ENCODE measurements around the gene CDKN2C.

- TF ChIP-seq EP300 (IDR thresholded peaks at IDR 0.05), result no peak
- TF ChIP-seq, protein P1, sequence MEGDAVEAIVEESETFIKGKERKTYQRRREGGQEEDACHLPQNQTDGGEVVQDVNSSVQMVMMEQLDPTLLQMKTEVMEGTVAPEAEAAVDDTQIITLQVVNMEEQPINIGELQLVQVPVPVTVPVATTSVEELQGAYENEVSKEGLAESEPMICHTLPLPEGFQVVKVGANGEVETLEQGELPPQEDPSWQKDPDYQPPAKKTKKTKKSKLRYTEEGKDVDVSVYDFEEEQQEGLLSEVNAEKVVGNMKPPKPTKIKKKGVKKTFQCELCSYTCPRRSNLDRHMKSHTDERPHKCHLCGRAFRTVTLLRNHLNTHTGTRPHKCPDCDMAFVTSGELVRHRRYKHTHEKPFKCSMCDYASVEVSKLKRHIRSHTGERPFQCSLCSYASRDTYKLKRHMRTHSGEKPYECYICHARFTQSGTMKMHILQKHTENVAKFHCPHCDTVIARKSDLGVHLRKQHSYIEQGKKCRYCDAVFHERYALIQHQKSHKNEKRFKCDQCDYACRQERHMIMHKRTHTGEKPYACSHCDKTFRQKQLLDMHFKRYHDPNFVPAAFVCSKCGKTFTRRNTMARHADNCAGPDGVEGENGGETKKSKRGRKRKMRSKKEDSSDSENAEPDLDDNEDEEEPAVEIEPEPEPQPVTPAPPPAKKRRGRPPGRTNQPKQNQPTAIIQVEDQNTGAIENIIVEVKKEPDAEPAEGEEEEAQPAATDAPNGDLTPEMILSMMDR (IDR thresholded peaks at IDR 0.05), result no peak
Observed at GRCh38 chr1:50972766-50973165, 2.7 kb downstream of the CDKN2C start.
